ENCODE results near the gene LSAMP.
"Not testable (repeated sequence)": the region's sequence is repeated elsewhere in the genome, so short reads cannot be mapped to it uniquely, and the experiment has no call there.

LSAMP gene

GRCh38 chr3:116093374-116093773 is 351.9 kb downstream of the LSAMP start:
- DNase-seq, result no peak

DNA sequence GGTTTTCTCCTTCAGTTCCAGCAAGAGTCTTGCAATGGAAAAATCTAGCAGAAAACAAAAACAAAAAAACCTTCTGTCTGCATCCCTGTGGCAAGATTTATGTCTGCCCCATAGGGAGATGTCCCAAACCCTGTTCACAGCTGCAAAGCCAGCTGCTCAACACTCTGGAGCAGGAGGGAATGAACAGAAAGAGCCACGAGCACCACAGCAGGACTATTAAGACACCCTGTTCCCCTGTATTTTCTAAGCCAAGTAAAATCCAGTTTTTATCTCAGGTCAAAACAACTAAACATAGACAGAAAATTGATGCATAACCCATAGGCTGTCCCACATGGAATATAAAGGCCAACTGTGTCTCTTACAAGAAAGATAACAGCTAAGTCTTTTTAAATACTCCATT is 357.9 kb downstream of the LSAMP start:
- DNase-seq, result no peak

GRCh38 chr3:116084999-116085791 is 360.1 kb downstream of the LSAMP start:
- DNase-seq, result no peak

DNA sequence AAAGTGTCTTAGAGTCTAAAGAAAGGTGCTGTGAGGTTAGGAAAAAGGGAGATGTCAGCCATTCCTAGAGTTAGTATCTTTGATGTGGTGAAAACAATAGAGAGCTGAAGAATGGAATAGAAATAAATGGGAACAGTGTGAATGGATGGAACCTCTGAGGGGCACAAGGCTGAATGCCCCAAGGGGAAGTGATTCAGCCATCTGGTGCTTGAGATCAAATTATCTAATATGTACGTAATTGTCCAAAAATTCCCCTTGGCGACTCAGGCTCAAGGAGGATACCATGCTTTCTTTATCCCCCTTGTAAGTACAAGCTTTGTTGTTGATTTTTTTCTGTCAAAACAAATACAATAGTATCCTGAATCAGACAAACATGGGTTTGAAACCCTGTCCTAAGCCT is 361.6 kb downstream of the LSAMP start:
- DNase-seq, result no peak

DNA sequence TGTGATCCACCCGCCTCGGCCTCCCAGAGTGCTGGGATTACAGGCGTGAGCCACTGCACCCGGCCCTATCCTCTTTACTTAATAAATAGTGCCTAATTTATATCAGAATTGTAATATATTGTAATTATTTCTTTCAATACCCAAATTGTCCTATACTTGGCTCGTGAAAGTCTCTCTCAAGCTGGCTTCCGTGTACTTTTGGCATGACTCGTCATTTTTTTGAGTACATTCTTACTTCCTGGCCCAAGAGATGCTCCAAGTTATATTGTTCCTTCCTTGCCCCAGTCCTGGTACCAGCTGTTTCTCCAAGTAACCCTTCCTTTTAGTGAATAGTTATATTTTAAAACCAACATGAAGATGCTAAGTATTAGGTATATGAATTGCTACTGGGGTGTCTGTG is 366.7 kb downstream of the LSAMP start:
- no peak for DNase-seq

DNA sequence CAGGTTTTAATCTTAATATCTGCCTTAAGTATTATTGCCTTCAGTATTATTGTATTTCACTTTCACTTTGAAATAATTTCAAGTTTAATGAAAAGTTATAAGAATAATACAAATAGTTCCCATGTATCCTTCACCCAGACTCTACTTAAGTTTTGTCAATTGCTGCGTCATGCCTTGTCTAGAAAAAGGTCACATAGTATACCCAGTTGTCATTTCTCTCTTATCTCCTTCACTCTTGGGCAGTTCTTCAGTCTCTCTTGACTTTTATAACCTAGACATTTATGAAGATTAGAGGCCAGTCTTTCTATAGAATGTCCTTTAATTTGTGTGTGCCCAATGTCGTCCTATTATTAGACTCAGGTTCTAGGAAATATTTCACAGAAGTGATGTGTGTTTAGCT is 367.7 kb downstream of the LSAMP start:
- DNase-seq, result no peak

DNA sequence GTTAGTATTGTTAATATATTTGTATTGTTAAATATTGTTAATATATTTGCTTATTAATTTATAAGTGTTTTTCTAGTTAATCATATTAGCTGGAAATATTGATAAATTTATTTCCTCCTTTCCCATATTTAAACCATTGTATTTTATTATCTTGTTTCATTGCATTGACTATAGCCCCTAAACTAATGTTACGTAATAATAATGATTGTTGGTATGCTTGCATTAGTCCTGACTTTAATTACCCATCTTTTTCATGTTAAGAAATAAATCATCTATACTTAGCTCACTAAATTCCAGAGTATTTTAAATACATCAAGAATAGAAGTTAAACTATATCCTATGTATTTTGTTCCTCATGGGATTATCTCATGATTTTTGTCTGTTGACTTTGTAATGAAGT is 368.2 kb downstream of the LSAMP start:
- DNase-seq, result no peak

GRCh38 chr3:116070516-116071278 is 374.6 kb downstream of the LSAMP start:
- not testable (repeated sequence) for DNase-seq

DNA sequence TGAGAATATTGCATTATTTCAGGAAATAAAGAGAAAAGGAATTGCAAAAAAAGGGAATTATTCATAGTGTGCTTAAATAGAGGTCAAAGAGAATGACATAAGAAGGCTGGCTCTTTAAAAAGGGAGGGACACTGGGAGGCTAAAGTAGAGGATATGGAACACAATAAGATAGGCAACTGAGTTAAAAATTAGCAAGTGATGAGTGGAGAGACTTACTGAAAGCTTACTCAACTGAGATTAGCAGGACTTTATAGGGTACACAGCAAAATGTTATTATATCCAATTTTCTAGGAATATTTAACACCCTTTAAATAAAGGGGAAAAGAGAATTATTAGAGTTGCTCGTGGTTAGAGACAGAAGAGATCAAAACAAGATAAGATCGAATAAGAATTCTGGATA is 375.2 kb downstream of the LSAMP start:
- DNase-seq, result no peak

- no peak for DNase-seq
Measured at GRCh38 chr3:116069024-116069423, 376.3 kb downstream of the LSAMP start.

- DNase-seq, result no peak
Measured at GRCh38 chr3:116067326-116067725, 378.0 kb downstream of the LSAMP start.

DNA sequence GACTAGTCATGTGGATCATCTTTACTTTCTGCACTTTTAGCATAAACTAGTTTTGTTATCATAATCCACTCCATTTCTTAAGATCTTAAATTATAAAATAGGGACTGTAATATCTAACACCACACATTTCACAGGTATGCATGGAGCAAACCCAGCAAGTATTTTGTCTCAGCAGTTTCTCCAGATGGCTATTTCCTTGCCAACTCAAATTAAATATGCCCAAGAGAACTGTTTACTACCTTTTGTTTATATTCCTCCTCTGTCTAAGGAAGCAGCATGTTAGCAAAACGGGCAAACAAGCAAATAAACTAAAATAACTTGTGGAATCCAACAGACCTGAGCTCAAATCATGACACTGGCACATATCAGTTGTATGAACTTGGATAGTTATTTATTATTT is 379.8 kb downstream of the LSAMP start:
- DNase-seq, result no peak

DNA sequence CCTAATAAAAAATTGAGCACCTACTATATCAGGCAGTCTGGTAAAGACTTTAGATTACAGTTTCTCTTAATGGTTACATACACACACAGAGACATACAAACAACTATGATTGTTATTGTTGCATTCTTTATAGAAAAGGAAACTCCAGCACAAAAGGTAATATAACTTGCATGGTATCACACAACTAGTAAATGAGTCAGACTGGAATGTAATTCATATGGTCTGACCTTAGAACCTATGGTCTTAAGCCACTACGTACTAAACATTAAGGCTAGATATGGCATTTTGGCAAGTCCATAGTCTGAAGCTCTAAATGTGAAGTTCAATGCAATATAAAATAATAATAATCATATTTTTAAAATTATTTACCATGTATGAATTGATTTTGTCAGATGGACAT is 380.6 kb downstream of the LSAMP start:
- DNase-seq, result no peak

DNA sequence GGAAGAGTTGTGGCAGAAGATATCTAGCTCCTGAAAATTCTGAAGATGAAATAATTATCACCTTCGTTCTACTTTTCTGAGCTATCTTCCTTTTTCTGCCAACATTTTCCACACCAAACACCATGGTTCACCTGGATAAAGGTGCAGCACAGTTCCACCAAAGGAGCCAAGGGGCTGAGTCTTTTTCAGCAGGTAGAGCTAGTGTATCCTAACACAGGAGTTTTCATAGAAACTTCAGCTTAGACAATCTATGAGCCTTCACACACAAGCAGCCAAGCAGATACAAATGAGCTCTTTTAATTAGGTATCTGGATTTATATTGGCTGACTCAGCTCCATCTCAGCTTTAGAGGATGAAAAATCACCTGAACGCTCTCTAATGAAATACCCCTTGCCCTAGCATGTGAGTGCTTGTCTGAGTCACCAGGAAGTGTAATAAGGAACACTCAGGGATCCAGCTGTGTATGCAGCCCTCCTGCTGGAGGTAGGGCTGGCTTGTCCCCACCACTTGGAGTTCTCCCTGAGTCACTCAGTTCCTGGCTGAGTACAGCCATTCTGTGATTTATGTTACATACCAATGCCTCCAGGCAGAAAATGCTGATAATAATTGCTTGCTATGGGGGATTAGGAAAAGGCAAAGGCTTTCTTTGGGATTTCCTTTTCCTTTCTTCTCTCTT is 385.7 kb downstream of the LSAMP start:
- DNase-seq, result no peak

DNA sequence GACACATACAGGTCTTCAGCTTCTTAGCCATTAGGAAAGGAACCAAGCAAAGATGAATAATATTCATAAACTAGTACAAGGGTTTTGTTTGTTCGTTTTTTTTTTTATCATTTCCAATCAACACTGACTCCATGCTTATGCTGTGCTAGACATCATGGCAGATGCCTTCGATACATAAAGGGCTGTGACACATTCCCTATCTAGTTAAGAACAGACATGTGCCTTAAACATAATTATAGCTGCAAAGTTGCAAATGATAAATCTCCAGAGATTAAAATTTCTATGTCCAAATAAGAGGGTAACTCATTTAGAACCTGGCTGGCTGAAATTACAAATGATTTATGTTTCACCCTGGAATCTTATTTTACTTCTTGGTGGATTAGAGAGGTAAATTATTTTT is 386.4 kb downstream of the LSAMP start:
- no peak for DNase-seq

GRCh38 chr3:116057400-116058006 is 387.8 kb downstream of the LSAMP start:
- DNase-seq, result no peak

- no peak for DNase-seq
Measured at GRCh38 chr3:116056280-116056679, 389.0 kb downstream of the LSAMP start.

- no peak for DNase-seq
Measured at GRCh38 chr3:116053017-116053416, 392.3 kb downstream of the LSAMP start.

DNA sequence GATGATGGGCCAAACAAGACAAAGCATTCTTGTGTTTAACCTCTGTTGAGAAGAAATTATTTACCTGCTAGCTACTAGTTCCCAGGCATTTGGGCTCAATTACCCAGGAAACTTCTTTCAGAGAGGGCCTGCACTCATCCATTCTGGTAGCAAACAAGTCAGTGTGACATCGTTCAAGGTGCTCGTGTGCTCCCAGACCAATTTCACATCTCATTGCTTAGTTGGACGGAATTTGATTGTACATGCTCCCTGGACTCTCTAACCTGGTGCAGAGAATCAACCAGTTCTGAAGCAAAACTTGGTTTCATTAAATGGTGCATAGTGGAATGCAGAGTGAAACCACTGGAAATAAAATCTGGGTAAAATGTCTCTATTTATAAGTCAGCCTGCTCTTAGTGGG is 392.7 kb downstream of the LSAMP start:
- DNase-seq, result no peak

DNA sequence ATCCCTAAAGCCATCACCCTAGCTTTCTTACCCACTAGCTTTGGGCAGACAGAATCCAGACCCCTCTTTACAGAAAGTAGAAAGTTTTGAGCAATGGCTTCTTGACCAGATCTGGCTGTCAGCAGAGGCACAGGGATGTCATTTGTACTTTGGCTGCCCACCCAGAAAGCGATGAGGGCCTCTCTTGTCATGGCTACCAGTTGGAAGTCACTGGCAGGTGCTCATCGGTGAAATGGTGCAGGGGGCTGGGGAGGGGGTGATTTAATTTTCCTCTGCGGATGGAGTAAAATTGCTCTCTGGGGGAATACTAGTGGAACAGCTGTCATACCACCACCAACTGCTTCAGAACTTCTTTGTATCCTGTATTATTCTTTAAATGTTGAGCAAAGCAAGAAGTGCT is 393.7 kb downstream of the LSAMP start:
- no peak for DNase-seq

DNA sequence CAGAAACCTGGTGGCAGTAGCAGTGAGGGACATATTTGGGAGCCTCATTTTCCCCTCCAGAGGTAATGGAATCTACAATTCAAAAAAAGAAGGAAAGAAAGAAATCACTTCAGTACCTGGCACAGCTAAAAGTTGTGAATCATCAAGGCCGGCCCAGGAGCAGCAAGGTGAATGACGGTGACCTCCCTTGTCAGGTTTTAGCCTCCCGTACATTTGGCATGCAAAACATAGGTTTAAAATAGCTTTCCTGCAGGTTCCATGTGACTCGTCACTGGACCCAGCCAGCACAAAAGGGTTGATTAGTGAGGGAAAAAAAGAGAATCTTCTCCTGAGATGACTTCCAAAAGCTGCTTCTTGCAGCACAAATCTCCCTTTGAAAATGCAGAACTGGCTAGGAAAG is 394.2 kb downstream of the LSAMP start:
- no peak for DNase-seq

- no peak for DNase-seq
Measured at GRCh38 chr3:116050311-116050915, 394.9 kb downstream of the LSAMP start.

DNA sequence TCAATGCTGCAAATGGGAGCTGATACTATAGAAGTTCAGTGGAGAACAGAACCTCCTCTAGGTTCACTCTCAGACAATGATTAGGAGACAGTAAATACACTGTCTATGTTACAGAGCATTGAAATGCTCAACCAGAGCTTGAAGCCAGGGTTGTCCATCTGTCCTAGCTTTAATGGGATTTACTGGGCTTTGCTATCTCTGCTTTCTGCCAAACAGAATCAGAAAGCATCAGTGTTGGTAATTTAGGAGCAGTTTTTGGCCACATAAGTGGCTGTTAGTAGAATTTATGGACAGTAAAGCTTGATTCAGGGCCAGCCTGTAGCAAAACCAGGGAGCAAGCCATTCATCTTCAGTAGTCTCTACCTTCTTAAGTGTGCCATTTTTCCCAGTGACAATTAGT is 396.3 kb downstream of the LSAMP start:
- no peak for DNase-seq
